ENCODE data around the gene SNAPC4. TPM values are rescaled to one million over a fixed set of nuclear protein-coding genes. Genes with fewer than 3 reads are reported as not detected.

The SNAPC4 gene
- total and polyA plus RNA-seq, 2 of the 8 experiments (the other 6 are each of a cell fraction or from before 2014, with no cell fraction given): 6.9 to 18.1 TPM

DNA sequence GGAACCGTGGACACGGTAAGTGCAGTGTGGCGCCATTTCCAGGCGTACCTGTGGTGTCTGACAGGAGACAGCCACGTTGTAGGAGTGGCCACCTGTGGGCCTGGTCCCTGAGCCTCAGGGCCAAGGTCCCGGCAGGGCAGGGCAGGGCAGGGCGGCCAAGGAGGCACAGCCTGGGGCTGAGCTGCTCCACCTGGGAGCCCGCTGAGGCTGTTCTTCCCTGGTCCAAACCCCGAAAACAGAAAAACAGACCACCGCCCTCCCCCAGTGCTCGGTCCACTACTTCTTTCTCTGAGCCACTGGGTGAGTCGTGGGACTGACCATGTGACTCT lies 19.1 kb upstream of the SNAPC4 start:
- Histone ChIP-seq H2BK15ac (ENCODE audit: low read length) (no peak overlapping the region), H2BK12ac (ENCODE audit: low read depth, low read length) (no peak overlapping the region), H3K14ac (ENCODE audit: insufficient read length) (no peak overlapping the region), H3K79me1 (ENCODE audit: low read depth, low read length) (peaks cover 2% of the 10 kb centered on the region; the same call in 1 of the 2 replicates), H4K91ac (replicated peaks; ENCODE audit: insufficient read length, low read length) (no peak overlapping the region), H3K79me2 (ENCODE audit: control insufficient read depth in 1 of 2, insufficient read depth in 2 of 2, low read length in 2 of 2) (peaks cover 0 to under 1% of the 10 kb centered on the region in 2 experiments; a peak in 1 of 4 replicates), H4K20me1 (replicated peaks in 1 of 2; ENCODE audit: control insufficient read depth in 1 of 2, insufficient read depth in 2 of 2, low read length in 2 of 2) (peaks cover 9 to 17% of the 10 kb centered on the region in 2 experiments), H3K18ac (ENCODE audit: extremely low read depth, low read length) (no peak overlapping the region), H2BK120ac (replicated peaks; ENCODE audit: low read depth, low read length) (no peak overlapping the region), H2BK5ac (ENCODE audit: low read depth, low read length) (no peak overlapping the region), H2BK20ac (ENCODE audit: low read length) (no peak overlapping the region), H3K36me3 (ENCODE audit: control insufficient read depth in 2 of 4, insufficient read depth in 4 of 4, low read length in 3 of 4) (peaks cover 39 to 70% (median 53%) of the 10 kb centered on the region in 4 experiments), H4K8ac (ENCODE audit: extremely low read depth, insufficient read depth, low read length) (no peak overlapping the region), H3K56ac (replicated peaks; ENCODE audit: insufficient read length, low read depth, low read length) (no peak overlapping the region), H3K4me3 (ENCODE audit: extremely low read depth in 1 of 4, insufficient read depth in 2 of 4, low read depth in 3 of 4, low read length in 4 of 4) (no peak overlapping the region), H3K27ac (ENCODE audit: low read depth, low read length) (no peak overlapping the region), H3K4me1 (replicated peaks in 1 of 4; ENCODE audit: control insufficient read depth in 3 of 4, insufficient read depth in 4 of 4, low read length in 3 of 4) (no peaks in the 10 kb centered on the region), H3K9me3 (ENCODE audit: insufficient read depth in 2 of 2, low read depth in 1 of 2, low read length in 1 of 2) (no peaks in the 10 kb centered on the region), H3K27me3 (replicated peaks in 1 of 4; ENCODE audit: control insufficient read depth in 3 of 4, extremely low read depth in 1 of 4, insufficient read depth in 3 of 4, low read length in 3 of 4) (no peaks in the 10 kb centered on the region), H3K4ac (replicated peaks; ENCODE audit: insufficient read length, low read depth, low read length) (no peak overlapping the region), H2AFZ (ENCODE audit: low read length) (no peak overlapping the region), H3K4me2 (ENCODE audit: insufficient read depth in 1 of 2, low read depth in 2 of 2, low read length in 2 of 2) (no peak overlapping the region), H4K5ac (ENCODE audit: insufficient read length, low read depth, low read length) (no peak overlapping the region), H3K23ac (ENCODE audit: insufficient read length) (no peak overlapping the region), H3K23me2 (ENCODE audit: low read depth, low read length) (no peaks in the 10 kb centered on the region), H3K9ac (replicated peaks in 1 of 4; ENCODE audit: extremely low read depth in 1 of 4, low read depth in 3 of 4, low read length in 3 of 4) (no peak overlapping the region), H2AK5ac (ENCODE audit: low read depth, low read length) (no peak overlapping the region)
- ChIA-PET POLR2A (ENCODE audit: partially characterized antibody) (interaction anchor here (0.6 to 4.4 kb wide), 7 partner anchors 11 to 51 kb away, joined by 3 to 25 read pairs (median 4); no protein-coding TSS in a partner anchor), CTCF (ENCODE audit: partially characterized antibody) (interaction anchor here (0.8 to 1.1 kb wide), 2 partner anchors 12 to 22 kb away, joined by 3 to 6 read pairs; no protein-coding TSS in a partner anchor)
- DNase-seq (ENCODE audit: low read depth in 1 of 2, low spot score in 2 of 2) (no peak), FAIRE-seq (no peak)
- WGBS, 2 experiments (ENCODE audit: extremely low coverage in 1 of 2, insufficient coverage in 1 of 2, insufficient read length in 1 of 2, insufficient replicate concordance in 2 of 2, low coverage in 1 of 2, low lambda C conversion rate in 2 of 2, missing lambda C conversion rate in 1 of 2): 95% methylated on average over 12 of the region's 12 CpGs; no CpG with 5 or more reads in 1 of the 2 experiments
- no peak for TF ChIP-seq CBX8 (IDR thresholded peaks at IDR 0.05; ENCODE audit: borderline replicate concordance, low read depth, low read length)
- no peak for TF ChIP-seq MAX (IDR thresholded peaks at IDR 0.05)
- TF ChIP-seq YY1 (IDR thresholded peaks at IDR 0.05; ENCODE audit: low read depth, low read length): no peak
- TF ChIP-seq KDM5A (IDR thresholded peaks at IDR 0.05; ENCODE audit: low read length): no peak
- no peak for TF ChIP-seq TAF7 (optimal IDR thresholded peaks at IDR 0.05; ENCODE audit: borderline replicate concordance, low read depth, low read length)
- TF ChIP-seq RFX5 (IDR thresholded peaks at IDR 0.05; ENCODE audit: borderline replicate concordance, low read depth, low read length): no peak
- TF ChIP-seq CHD1 (IDR thresholded peaks at IDR 0.05; ENCODE audit: low read depth, low read length): no peak
